Activated T-helper 1 cell treated with Interleukin-2 at 50 U/mL for 16 hours (primary cell): ENCODE results near the gene TNNI3K.

Source experiments
- DNase-seq: peaks from one replicate; pipeline ENCODE4 v3.0.0-alpha.2; 2020; ENCODE audit warnings: low read depth

Gene TNNI3K

GRCh38 chr1:74434321-74434720 is 199.1 kb downstream of the TNNI3K start:
- no peak for DNase-seq

- no peak for DNase-seq
Measured at GRCh38 chr1:74436078-74436477, 200.9 kb downstream of the TNNI3K start.

GRCh38 chr1:74437035-74437434 is 201.8 kb downstream of the TNNI3K start:
- DNase-seq: no peak

GRCh38 chr1:74452035-74452434 is 216.8 kb downstream of the TNNI3K start:
- no peak for DNase-seq

- DNase-seq: no peak
Measured at GRCh38 chr1:74453277-74453676, 218.1 kb downstream of the TNNI3K start.

GRCh38 chr1:74455390-74455789 is 220.2 kb downstream of the TNNI3K start:
- no peak for DNase-seq

GRCh38 chr1:74457253-74457652 is 222.1 kb downstream of the TNNI3K start:
- no peak for DNase-seq

- no peak for DNase-seq
Measured at GRCh38 chr1:74463333-74463988, 228.3 kb downstream of the TNNI3K start.

- no peak for DNase-seq
Measured at GRCh38 chr1:74464037-74464436, 228.8 kb downstream of the TNNI3K start.

GRCh38 chr1:74465193-74465681 is 230.1 kb downstream of the TNNI3K start:
- no peak for DNase-seq

GRCh38 chr1:74467786-74468377 is 232.7 kb downstream of the TNNI3K start:
- no peak for DNase-seq

GRCh38 chr1:74468982-74469603 is 233.9 kb downstream of the TNNI3K start:
- no peak for DNase-seq

- no peak for DNase-seq
Measured at GRCh38 chr1:74470251-74470650, 235.1 kb downstream of the TNNI3K start.

- DNase-seq: no peak
Measured at GRCh38 chr1:74470936-74471335, 235.7 kb downstream of the TNNI3K start.

GRCh38 chr1:74471470-74471869 is 236.3 kb downstream of the TNNI3K start:
- no peak for DNase-seq

GRCh38 chr1:74474585-74474984 is 239.4 kb downstream of the TNNI3K start:
- DNase-seq: no peak

GRCh38 chr1:74478979-74479378 is 243.8 kb downstream of the TNNI3K start:
- DNase-seq: no peak

- no peak for DNase-seq
Measured at GRCh38 chr1:74480068-74480467, 244.9 kb downstream of the TNNI3K start.

GRCh38 chr1:74481607-74482006 is 246.4 kb downstream of the TNNI3K start:
- DNase-seq: no peak

GRCh38 chr1:74485622-74486021 is 250.4 kb downstream of the TNNI3K start:
- no peak for DNase-seq

- DNase-seq: no peak
Measured at GRCh38 chr1:74486036-74486435, 250.8 kb downstream of the TNNI3K start.

- DNase-seq: no peak
Measured at GRCh38 chr1:74496669-74497068, 261.5 kb downstream of the TNNI3K start.

GRCh38 chr1:74498901-74499300 is 263.7 kb downstream of the TNNI3K start:
- no peak for DNase-seq
